Activated CD4-positive, alpha-beta T cell treated with anti-CD3 and anti-CD28 coated beads, Interleukin-2, amount 10 ng/mL, durations not matched to agents 7 days and 5 days (primary cell): ENCODE data around the gene LIFR. TPM values are rescaled to one million over a fixed set of nuclear protein-coding genes. Genes with fewer than 3 reads are reported as not detected.
"Not testable (repeated sequence)": the region's sequence is repeated elsewhere in the genome, so short reads cannot be mapped to it uniquely, and the experiment has no call there.

Experiments used
- CTCF ChIA-PET: fragments of 350-600 bp; sonication (Branson Sonifier 250); formaldehyde crosslinking; loops from one replicate; lab custom pipeline; 2021; ENCODE audit warnings: antibody characterized with exemption; lab: Charles Lee
- POLR2A ChIA-PET: fragments of 350-600 bp; sonication (Branson Sonifier 250); formaldehyde crosslinking; loops from one replicate; lab custom pipeline; 2021; ENCODE audit warnings: antibody characterized with exemption; lab: Charles Lee
- DNase-seq: peaks from one replicate; pipeline ENCODE4 v3.0.0-alpha.2; 2020
- H3K27ac Mint-ChIP-seq: one replicate; pipeline ENCODE4 v1.8.0; 2021; ENCODE audit warnings: mild to moderate bottlenecking, moderate library complexity, mixed read lengths
- H3K27me3 Mint-ChIP-seq: one replicate; pipeline ENCODE4 v1.8.0; 2021; ENCODE audit warnings: mixed read lengths
- H3K36me3 Mint-ChIP-seq: one replicate; pipeline ENCODE4 v1.8.0; 2021; ENCODE audit warnings: low read depth, mixed read lengths
- H3K4me1 Mint-ChIP-seq: one replicate; pipeline ENCODE4 v1.8.0; 2021; ENCODE audit warnings: mixed read lengths
- H3K4me3 Mint-ChIP-seq: one replicate; pipeline ENCODE4 v1.8.0; 2021; ENCODE audit warnings: mild to moderate bottlenecking, moderate library complexity, mixed read lengths
- H3K9me3 Mint-ChIP-seq: one replicate; pipeline ENCODE4 v1.8.0; 2021; ENCODE audit warnings: mixed read lengths
- total RNA-seq, 2 experiments: library from RNA; stranded (reverse); gene quantifications; one replicate each; pipeline ENCODE4 v1.2.3, GENCODE V29; 2021

Gene LIFR
- total RNA-seq, 2 experiments from 2014 or later: 0.12 TPM; not detected in 1

DNA sequence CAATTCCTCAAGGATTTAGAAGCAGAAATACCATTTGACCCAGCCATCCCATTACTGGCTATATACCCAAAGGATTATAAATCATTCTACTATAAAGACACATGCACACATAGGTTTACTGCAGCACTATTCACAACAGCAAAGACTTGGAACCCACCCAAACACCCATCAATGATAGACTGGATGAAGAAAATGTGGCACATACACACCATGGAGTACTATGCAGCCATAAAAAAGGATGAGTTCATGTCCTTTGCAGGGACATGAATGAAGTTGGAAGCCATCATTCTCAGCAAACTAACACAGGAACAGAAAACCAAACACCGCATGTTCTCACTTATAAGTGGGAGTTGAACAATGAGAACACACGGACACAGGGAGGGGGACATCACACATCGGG is 39.8 kb downstream of the LIFR start:
- POLR2A ChIA-PET, CTCF ChIA-PET, DNase-seq, H3K27ac Mint-ChIP-seq, H3K4me1 Mint-ChIP-seq, H3K36me3 Mint-ChIP-seq, H3K9me3 Mint-ChIP-seq, H3K4me3 Mint-ChIP-seq: not testable (repeated sequence)
- H3K27me3 Mint-ChIP-seq: peaks cover 15% of the 10 kb centered on the region

DNA sequence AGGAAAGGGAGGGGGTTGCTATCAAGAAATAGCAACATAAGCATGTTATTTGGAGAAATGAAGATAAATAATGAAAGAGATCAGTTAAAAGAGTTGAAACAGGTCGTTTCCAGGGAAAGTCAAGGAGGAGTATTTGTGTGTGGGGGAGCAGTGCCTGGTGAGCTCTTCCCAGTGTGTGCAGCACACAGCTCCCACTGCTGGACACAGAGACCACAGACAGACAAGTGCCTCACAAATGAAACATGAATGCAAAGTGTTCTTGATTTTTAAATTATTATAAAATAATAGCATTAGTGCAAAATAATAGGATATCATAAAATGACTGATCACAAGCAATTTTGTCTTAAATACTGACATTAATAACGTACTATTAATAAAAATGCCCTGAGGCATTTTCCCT is 40.8 kb downstream of the LIFR start:
- H3K27ac Mint-ChIP-seq: no peak overlapping the region
- DNase-seq: no peak
- H3K27me3 Mint-ChIP-seq: peaks cover 17% of the 10 kb centered on the region
- no peaks in the 10 kb centered on the region for H3K4me1 Mint-ChIP-seq
- no peaks in the 10 kb centered on the region for H3K36me3 Mint-ChIP-seq
- no peak overlapping the region for H3K4me3 Mint-ChIP-seq
- POLR2A ChIA-PET: no interaction called here
- CTCF ChIA-PET: interaction anchor here (0.8 kb wide), 1 partner anchor 10 kb away, joined by 3 read pairs; no protein-coding TSS in a partner anchor
- H3K9me3 Mint-ChIP-seq: no peaks in the 10 kb centered on the region

DNA sequence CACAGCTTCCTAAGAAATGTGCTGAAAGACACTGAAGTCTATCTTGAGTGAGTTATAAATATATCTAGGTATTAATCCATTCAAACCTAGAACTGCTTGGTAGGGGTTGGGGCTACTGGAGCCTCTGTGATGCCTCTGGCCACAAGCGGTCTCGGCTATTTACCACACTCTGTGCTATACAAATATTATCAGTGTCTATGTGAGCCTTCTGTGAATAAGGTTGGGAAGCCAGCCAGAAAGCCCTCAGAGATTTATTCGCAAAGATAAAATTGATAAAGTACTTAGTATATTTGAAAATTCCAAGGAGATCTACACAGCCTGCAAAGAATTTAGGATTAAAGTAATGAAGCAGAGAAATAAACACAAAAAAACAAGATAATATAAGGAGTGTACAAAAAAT is 41.4 kb downstream of the LIFR start:
- ChIA-PET CTCF (no interaction called here), POLR2A (no interaction called here)
- H3K9me3 Mint-ChIP-seq: no peaks in the 10 kb centered on the region
- H3K4me3 Mint-ChIP-seq: no peak overlapping the region
- no peak overlapping the region for H3K27ac Mint-ChIP-seq
- H3K4me1 Mint-ChIP-seq: no peaks in the 10 kb centered on the region
- DNase-seq: no peak
- H3K27me3 Mint-ChIP-seq: peaks cover 17% of the 10 kb centered on the region
- no peaks in the 10 kb centered on the region for H3K36me3 Mint-ChIP-seq

DNA sequence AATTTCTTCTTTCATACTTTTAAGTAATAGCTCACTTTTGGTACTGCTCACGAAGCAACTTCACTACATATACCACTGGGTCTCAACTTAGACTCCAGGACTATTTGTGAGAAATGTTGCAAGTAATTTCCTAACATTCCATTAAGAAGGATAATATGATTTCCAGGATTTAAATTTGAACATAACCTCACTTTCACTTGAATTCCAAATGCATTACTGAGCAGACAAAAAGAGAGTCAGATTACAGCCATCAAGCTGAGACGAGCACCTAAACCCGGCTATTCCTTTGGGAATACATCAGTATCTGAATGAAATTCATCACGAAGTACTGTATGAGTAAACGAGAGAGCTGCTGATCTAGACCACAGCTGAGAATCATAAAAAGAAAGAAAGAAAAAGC is 47.3 kb downstream of the LIFR start:
- POLR2A ChIA-PET: no interaction called here
- H3K36me3 Mint-ChIP-seq: no peaks in the 10 kb centered on the region
- no peaks in the 10 kb centered on the region for H3K4me1 Mint-ChIP-seq
- H3K27me3 Mint-ChIP-seq: peaks cover 18% of the 10 kb centered on the region
- no peak overlapping the region for H3K27ac Mint-ChIP-seq
- no peak for DNase-seq
- CTCF ChIA-PET: interaction anchor here (1.4 kb wide), 1 partner anchor 9 kb away, joined by 3 read pairs; no protein-coding TSS in a partner anchor
- no peak overlapping the region for H3K4me3 Mint-ChIP-seq
- H3K9me3 Mint-ChIP-seq: no peaks in the 10 kb centered on the region

DNA sequence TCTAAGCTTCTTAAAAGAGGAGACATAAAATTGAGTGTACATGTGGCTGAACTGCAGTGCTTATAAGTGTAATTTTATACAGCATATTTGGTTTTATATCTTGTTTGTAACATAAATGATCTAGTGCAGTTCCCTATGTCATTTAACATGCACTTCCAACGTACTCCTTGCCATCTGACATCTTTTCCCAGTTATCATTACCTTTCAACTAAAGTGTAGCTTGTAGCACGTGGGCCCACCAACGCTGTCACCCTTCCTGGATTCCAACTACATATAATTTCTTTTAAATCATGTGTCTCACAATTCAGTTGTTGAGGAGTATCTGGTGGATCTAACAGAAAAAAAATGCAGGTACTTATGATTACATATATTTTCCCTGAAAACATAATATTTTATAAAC is 50.1 kb downstream of the LIFR start:
- ChIA-PET CTCF (no interaction called here), POLR2A (no interaction called here)
- Mint-ChIP-seq H3K4me3 (no peak overlapping the region), H3K27me3 (peaks cover 9% of the 10 kb centered on the region), H3K27ac (no peak overlapping the region), H3K36me3 (no peaks in the 10 kb centered on the region), H3K4me1 (no peaks in the 10 kb centered on the region), H3K9me3 (no peaks in the 10 kb centered on the region)
- no peak for DNase-seq

DNA sequence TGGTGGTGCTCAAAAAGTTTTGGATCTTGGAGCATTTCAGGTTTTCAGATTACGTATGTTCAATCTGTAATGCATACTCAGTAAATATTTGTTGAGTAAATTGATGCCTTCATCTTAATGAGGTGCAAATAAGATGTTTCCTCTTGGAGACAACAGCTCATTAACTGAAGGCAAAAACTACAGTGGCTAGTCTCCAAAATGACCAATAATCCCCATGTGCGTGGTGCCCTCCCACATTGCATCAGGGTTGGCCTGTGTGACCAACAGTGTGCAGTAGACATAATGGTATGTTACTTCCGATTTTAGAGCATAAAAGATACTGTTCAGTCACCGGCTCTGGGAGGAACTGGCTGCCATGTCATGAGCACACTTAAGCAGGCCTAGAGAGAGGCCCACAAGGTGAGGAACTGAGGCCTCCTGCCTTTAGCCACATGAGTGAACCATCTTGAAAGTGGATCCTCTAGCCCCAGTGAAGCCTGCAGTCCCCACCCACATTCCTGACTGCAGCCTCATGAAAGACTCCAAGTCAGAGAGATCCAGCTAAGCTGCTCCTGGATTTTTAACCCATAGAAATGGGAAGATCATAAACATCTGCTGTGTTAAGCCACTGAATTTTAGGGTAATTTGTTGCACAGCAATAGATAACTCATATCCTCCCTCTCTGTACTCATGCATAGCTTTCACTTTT is 55.7 kb downstream of the LIFR start:
- H3K9me3 Mint-ChIP-seq: no peaks in the 10 kb centered on the region
- H3K36me3 Mint-ChIP-seq: no peaks in the 10 kb centered on the region
- H3K4me1 Mint-ChIP-seq: no peaks in the 10 kb centered on the region
- H3K27ac Mint-ChIP-seq: no peak overlapping the region
- DNase-seq: no peak
- peaks cover 16% of the 10 kb centered on the region for H3K27me3 Mint-ChIP-seq
- CTCF ChIA-PET: no interaction called here
- POLR2A ChIA-PET: no interaction called here
- no peak overlapping the region for H3K4me3 Mint-ChIP-seq

DNA sequence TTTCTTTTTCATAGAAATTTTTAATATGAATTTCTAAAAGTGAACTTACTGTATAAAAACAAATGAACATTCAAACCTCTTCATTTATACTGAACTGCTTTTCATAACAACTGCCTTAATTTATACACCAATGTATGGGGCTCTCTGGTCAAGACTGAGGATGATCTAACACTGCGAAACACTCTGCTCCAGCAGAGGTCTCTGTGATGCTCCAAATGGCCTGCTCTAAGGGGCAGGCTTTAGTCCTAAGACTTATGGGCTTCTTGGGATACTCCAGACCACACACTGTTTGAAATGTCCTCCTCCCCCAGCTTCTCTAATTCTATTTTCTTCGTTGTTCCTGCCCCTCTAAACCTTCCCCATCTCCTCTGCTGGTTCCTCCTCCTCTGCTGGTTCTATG is 58.5 kb downstream of the LIFR start:
- H3K36me3 Mint-ChIP-seq: no peaks in the 10 kb centered on the region
- H3K4me3 Mint-ChIP-seq: no peak overlapping the region
- no peak overlapping the region for H3K27ac Mint-ChIP-seq
- H3K4me1 Mint-ChIP-seq: no peaks in the 10 kb centered on the region
- H3K27me3 Mint-ChIP-seq: peaks cover 19% of the 10 kb centered on the region
- ChIA-PET CTCF (no interaction called here), POLR2A (no interaction called here)
- DNase-seq: no peak
- H3K9me3 Mint-ChIP-seq: no peaks in the 10 kb centered on the region

DNA sequence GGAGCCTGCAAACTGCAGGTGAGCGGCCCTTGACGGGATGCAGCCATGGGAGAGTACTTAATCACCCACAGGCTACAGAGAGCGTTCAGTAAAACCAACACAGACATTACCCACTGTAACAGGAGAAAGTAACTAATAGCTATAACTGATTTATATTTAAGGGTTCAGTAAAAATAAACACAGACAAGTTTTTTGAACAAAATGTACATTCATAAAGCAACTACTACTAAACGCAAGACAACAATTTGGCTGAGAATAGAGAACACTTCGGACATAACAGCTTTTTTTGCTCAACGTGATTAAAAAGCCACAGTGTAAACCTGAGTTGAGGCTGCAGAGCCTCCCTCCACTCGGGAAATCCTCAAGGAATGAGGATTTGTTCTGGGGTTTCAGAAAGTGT is 61.7 kb downstream of the LIFR start:
- H3K9me3 Mint-ChIP-seq: no peaks in the 10 kb centered on the region
- no peaks in the 10 kb centered on the region for H3K4me1 Mint-ChIP-seq
- no peak overlapping the region for H3K4me3 Mint-ChIP-seq
- DNase-seq: no peak
- ChIA-PET POLR2A (no interaction called here), CTCF (no interaction called here)
- peaks cover 31% of the 10 kb centered on the region for H3K27me3 Mint-ChIP-seq
- no peak overlapping the region for H3K27ac Mint-ChIP-seq
- H3K36me3 Mint-ChIP-seq: no peaks in the 10 kb centered on the region

DNA sequence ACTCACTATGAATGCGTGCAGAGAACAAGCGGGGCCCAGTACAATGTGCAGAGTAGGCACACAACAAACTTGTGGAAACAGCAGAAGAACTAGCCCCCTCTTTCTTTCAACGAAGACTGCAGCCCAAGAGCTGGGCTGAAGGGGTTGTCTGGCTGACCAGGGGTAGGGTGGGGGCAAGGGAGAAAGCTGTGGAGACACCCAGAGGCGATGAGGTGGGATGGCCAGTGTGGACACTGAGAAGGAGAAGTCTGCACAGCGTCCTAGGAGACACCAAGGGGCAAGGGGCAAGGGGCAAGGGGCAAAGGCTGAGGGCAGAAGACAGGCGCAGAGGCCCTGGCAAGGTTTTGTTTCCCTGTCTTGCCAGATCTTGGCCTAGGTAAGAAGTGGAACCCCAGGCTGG is 62.3 kb downstream of the LIFR start:
- no peaks in the 10 kb centered on the region for H3K4me1 Mint-ChIP-seq
- peaks cover 29% of the 10 kb centered on the region for H3K27me3 Mint-ChIP-seq
- H3K4me3 Mint-ChIP-seq: no peak overlapping the region
- H3K9me3 Mint-ChIP-seq: no peaks in the 10 kb centered on the region
- ChIA-PET CTCF (no interaction called here), POLR2A (no interaction called here)
- H3K27ac Mint-ChIP-seq: no peak overlapping the region
- no peaks in the 10 kb centered on the region for H3K36me3 Mint-ChIP-seq
- no peak for DNase-seq

DNA sequence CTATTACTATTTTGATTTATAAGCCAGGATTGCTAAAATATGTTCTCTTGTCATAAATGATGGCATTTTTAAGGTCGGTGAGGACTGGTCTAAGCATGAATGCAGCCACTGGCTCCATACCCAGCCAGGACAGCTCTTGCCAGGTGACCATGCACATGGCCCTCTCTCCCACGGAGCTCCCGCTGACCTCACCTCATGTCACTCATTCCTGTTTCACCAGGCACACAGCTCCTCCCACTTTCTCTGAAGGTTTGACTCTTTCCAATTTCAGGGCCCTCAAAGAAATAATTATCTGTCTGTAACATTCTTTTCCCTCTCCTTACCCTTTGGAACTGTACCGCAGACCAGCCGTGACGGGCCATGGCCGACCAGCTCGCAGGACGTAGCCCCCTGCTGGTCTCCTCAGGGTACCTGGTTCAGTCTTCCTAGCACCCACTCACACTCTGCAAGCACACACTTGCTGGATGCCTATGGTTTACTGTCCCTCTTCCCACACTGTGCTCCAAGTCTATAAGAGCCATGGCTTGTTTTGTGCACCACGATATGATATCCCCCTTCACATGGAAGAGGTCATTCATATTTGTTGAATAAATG is 72.5 kb downstream of the LIFR start:
- H3K4me1 Mint-ChIP-seq: no peaks in the 10 kb centered on the region
- POLR2A ChIA-PET: no interaction called here

DNA sequence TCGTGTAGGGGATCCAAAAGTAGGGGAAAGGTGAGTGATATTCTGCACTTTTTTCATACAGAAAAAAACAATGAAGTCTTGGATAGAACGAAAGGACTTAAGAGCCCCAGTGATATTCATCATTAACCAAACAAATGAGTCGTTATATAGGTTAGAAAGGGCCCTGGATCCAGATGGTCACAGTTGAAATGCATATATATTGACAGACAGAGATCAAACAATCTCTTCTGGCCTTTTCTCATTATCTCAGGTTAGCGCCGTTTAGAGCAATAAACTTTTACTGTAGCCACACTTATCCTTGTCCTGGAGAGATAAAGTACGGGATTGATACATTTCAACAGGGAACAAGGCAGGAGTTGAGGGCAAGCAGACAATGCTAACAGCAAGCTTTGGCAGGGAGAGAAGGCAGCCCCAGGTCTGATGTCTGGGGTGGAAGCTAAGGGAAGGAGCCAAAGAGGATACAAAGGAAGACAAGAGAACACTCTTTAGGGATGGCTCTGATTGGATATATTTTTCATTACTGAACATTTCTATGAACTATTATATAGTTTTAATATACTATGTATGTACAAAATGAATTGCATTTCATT is 77.0 kb downstream of the LIFR start:
- ChIA-PET CTCF (interaction anchor here (1.2 kb wide), 1 partner anchor 10 kb away, joined by 4 read pairs; no protein-coding TSS in a partner anchor), POLR2A (no interaction called here)
- Mint-ChIP-seq H3K36me3 (no peaks in the 10 kb centered on the region), H3K9me3 (no peaks in the 10 kb centered on the region), H3K27me3 (peaks cover 47% of the 10 kb centered on the region), H3K4me3 (no peak overlapping the region), H3K4me1 (no peaks in the 10 kb centered on the region), H3K27ac (no peak overlapping the region)
- no peak for DNase-seq

More for the DNA sequence above, 72.5 kb downstream of the LIFR start:
- H3K27ac Mint-ChIP-seq: no peak overlapping the region
- peaks cover 35% of the 10 kb centered on the region for H3K27me3 Mint-ChIP-seq
- DNase-seq: no peak
- no peaks in the 10 kb centered on the region for H3K36me3 Mint-ChIP-seq
- H3K9me3 Mint-ChIP-seq: no peaks in the 10 kb centered on the region
- no peak overlapping the region for H3K4me3 Mint-ChIP-seq
- CTCF ChIA-PET: interaction anchor here (1.0 kb wide), 1 partner anchor 123 kb away, joined by 3 read pairs; no protein-coding TSS in a partner anchor

DNA sequence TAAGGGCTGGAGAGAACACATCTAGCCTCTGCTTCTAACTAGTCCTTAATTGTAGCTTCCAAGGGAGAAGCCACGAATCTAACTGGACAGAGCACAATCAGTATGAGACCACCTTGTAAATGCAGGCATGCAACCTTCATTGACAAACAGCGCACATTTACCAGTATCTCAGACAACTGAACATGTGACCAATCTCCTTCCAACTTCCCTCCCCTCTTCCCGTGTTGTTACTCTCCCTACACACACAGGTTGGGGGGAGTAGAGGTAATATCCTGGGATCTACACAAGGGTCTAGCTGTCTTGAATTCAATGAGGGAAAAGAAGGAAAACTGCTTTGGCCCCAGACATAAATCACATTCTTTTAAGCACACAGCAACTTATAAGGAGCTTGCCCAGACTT is 77.6 kb downstream of the LIFR start:
- POLR2A ChIA-PET: no interaction called here
- no peak for DNase-seq
- Mint-ChIP-seq H3K27ac (no peak overlapping the region), H3K27me3 (peaks cover 50% of the 10 kb centered on the region), H3K4me1 (no peaks in the 10 kb centered on the region), H3K9me3 (no peaks in the 10 kb centered on the region), H3K4me3 (no peak overlapping the region), H3K36me3 (no peaks in the 10 kb centered on the region)
- CTCF ChIA-PET: interaction anchor here (1.0 to 1.2 kb wide), 2 partner anchors 11 to 14 kb away, joined by 4 read pairs; no protein-coding TSS in a partner anchor

DNA sequence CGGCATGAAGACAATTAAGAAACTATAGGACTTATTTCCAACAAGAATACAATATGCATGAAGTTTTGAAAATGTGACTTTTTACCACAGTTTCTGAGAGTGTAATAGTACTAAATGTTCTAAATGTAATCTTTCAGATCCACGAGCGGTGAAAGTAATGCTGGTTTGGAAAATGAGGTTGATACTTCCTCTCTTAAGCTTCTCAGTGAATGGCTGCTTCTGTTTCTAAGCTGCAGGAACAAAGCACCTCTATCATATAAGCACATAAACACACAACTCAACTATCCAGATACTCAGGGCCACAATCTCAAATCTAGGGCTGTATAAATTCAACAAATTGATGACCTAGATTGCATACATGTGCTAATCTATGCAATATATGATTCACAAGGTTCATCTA is 78.3 kb downstream of the LIFR start:
- H3K27me3 Mint-ChIP-seq: peaks cover 50% of the 10 kb centered on the region
- no peak overlapping the region for H3K4me3 Mint-ChIP-seq
- H3K9me3 Mint-ChIP-seq: no peaks in the 10 kb centered on the region
- H3K36me3 Mint-ChIP-seq: no peaks in the 10 kb centered on the region
- no peak for DNase-seq
- ChIA-PET POLR2A (no interaction called here), CTCF (interaction anchor here (1.0 to 1.2 kb wide), 2 partner anchors 11 to 14 kb away, joined by 4 read pairs; no protein-coding TSS in a partner anchor)
- no peaks in the 10 kb centered on the region for H3K4me1 Mint-ChIP-seq
- H3K27ac Mint-ChIP-seq: no peak overlapping the region
